Urinary bladder (tissue), 4 donors: ENCODE data around the gene KCNQ1OT1. TPM values are rescaled to one million over a fixed set of nuclear protein-coding genes. Genes with fewer than 3 reads are reported as not detected.

Experiments
- DNase-seq: peaks from one replicate; pipeline ENCODE4 v3.0.0-alpha.2; 2015; ENCODE audit errors: extremely low spot score
- H3K27ac ChIP-seq: one replicate; pipeline ENCODE4 v1.5.1; 2013; ENCODE audit warnings: low read depth, mild to moderate bottlenecking, moderate library complexity
- H3K36me3 ChIP-seq: one replicate; pipeline ENCODE4 v1.6.1; 2013; ENCODE audit warnings: mild to moderate bottlenecking, moderate library complexity; ENCODE audit not compliant: insufficient read depth
- H3K4me1 ChIP-seq: one replicate; pipeline ENCODE4 v1.6.1; 2013; ENCODE audit warnings: mild to moderate bottlenecking, moderate library complexity; ENCODE audit not compliant: insufficient read depth
- H3K4me3 ChIP-seq: one replicate; pipeline ENCODE4 v1.5.1; 2013; ENCODE audit warnings: low read depth, low read length
- WGBS: extraction: QIAGEN DNeasy Blood & Tissue Kit; methylation state at CpG from one replicate; pipeline ENCODE4 v1.1.7; 2013; 5-methylcytosine and 5-hydroxymethylcytosine counted together
- polyA plus RNA-seq: library from polyadenylated mRNA; stranded (reverse); fragments of 200-250 nt; gene quantifications from one replicate; pipeline ENCODE4 v1.2.3, GENCODE V29; 2013
- total RNA-seq: library from RNA; depleted of rRNA; stranded (reverse); fragments of >200 nt; gene quantifications from one replicate; pipeline ENCODE4 v1.2.3, GENCODE V29; 2014
- donor health status: healthy with polysubstance abuse.
- donor health status: healthy.

KCNQ1OT1 gene
- total and polyA plus RNA-seq, 2 donors, result 0.06 to 24.7 TPM

- no peaks in the 10 kb centered on the region for H3K4me1 ChIP-seq
- no peak overlapping the region for H3K27ac ChIP-seq
- H3K4me3 ChIP-seq, result no peak overlapping the region
- H3K36me3 ChIP-seq, result no peaks in the 10 kb centered on the region
- no peak for DNase-seq
- WGBS, result 92% methylated on average over 7 of the region's 7 CpGs
Observed at GRCh38 chr11:2686360-2687222, 13.2 kb downstream of the KCNQ1OT1 start.

GRCh38 chr11:2685566-2686359 lies 14.0 kb downstream of the KCNQ1OT1 start:
- Histone ChIP-seq H3K36me3 (no peaks in the 10 kb centered on the region), H3K4me3 (no peak overlapping the region), H3K27ac (no peak overlapping the region), H3K4me1 (no peaks in the 10 kb centered on the region)
- DNase-seq, result no peak
- WGBS, result 91% methylated on average over 13 of the region's 13 CpGs

GRCh38 chr11:2685051-2685450 lies 14.7 kb downstream of the KCNQ1OT1 start:
- DNase-seq, result no peak
- WGBS, result 81% methylated on average over 6 of the region's 6 CpGs
- Histone ChIP-seq H3K36me3 (no peaks in the 10 kb centered on the region), H3K4me1 (no peaks in the 10 kb centered on the region), H3K4me3 (no peak overlapping the region), H3K27ac (no peak overlapping the region)

GRCh38 chr11:2684581-2684980 lies 15.2 kb downstream of the KCNQ1OT1 start:
- no peak overlapping the region for H3K27ac ChIP-seq
- H3K36me3 ChIP-seq, result no peaks in the 10 kb centered on the region
- no peak for DNase-seq
- H3K4me1 ChIP-seq, result no peaks in the 10 kb centered on the region
- WGBS, result 86% methylated on average over 1 of the region's 1 CpG
- H3K4me3 ChIP-seq, result no peak overlapping the region

- 78% methylated on average over 4 of the region's 4 CpGs for WGBS
Observed at GRCh38 chr11:2683806-2684205, 16.0 kb downstream of the KCNQ1OT1 start.

GRCh38 chr11:2681408-2682145 lies 18.2 kb downstream of the KCNQ1OT1 start:
- no peaks in the 10 kb centered on the region for H3K36me3 ChIP-seq
- 87% methylated on average over 5 of the region's 5 CpGs for WGBS
- H3K27ac ChIP-seq, result no peak overlapping the region
- H3K4me3 ChIP-seq, result no peak overlapping the region
- H3K4me1 ChIP-seq, result no peaks in the 10 kb centered on the region
- DNase-seq, result no peak

More at GRCh38 chr11:2683806-2684205, 16.0 kb downstream of the KCNQ1OT1 start:
- no peaks in the 10 kb centered on the region for H3K4me1 ChIP-seq
- H3K4me3 ChIP-seq, result no peak overlapping the region
- no peak for DNase-seq
- no peaks in the 10 kb centered on the region for H3K36me3 ChIP-seq
- H3K27ac ChIP-seq, result no peak overlapping the region

GRCh38 chr11:2679011-2679676 lies 20.6 kb downstream of the KCNQ1OT1 start:
- Histone ChIP-seq H3K4me1 (no peaks in the 10 kb centered on the region), H3K36me3 (no peaks in the 10 kb centered on the region), H3K4me3 (no peak overlapping the region), H3K27ac (no peak overlapping the region)
- DNase-seq, result no peak
- 92% methylated on average over 2 of the region's 2 CpGs for WGBS

- no peak overlapping the region for H3K27ac ChIP-seq
- no peaks in the 10 kb centered on the region for H3K4me1 ChIP-seq
- H3K36me3 ChIP-seq, result no peaks in the 10 kb centered on the region
- 34% methylated on average over 1 of the region's 1 CpG for WGBS
- H3K4me3 ChIP-seq, result no peak overlapping the region
- DNase-seq, result no peak
Observed at GRCh38 chr11:2678396-2678795, 21.4 kb downstream of the KCNQ1OT1 start.

GRCh38 chr11:2677127-2677526 lies 22.7 kb downstream of the KCNQ1OT1 start:
- H3K4me3 ChIP-seq, result no peak overlapping the region
- H3K36me3 ChIP-seq, result no peaks in the 10 kb centered on the region
- H3K27ac ChIP-seq, result no peak overlapping the region
- 64% methylated on average over 1 of the region's 1 CpG for WGBS
- H3K4me1 ChIP-seq, result no peaks in the 10 kb centered on the region
- no peak for DNase-seq

GRCh38 chr11:2675540-2675939 lies 24.3 kb downstream of the KCNQ1OT1 start:
- Histone ChIP-seq H3K4me3 (no peak overlapping the region), H3K36me3 (no peaks in the 10 kb centered on the region), H3K27ac (no peak overlapping the region), H3K4me1 (no peaks in the 10 kb centered on the region)
- WGBS, result 67% methylated on average over 7 of the region's 7 CpGs
- DNase-seq, result no peak

- WGBS, result 64% methylated on average over 8 of the region's 8 CpGs
- no peaks in the 10 kb centered on the region for H3K4me1 ChIP-seq
- no peaks in the 10 kb centered on the region for H3K36me3 ChIP-seq
- no peak overlapping the region for H3K4me3 ChIP-seq
- DNase-seq, result no peak
- no peak overlapping the region for H3K27ac ChIP-seq
Observed at GRCh38 chr11:2674658-2675131, 25.1 kb downstream of the KCNQ1OT1 start.

GRCh38 chr11:2673871-2674471 lies 25.8 kb downstream of the KCNQ1OT1 start:
- WGBS, result 75% methylated on average over 16 of the region's 16 CpGs
- no peaks in the 10 kb centered on the region for H3K36me3 ChIP-seq
- H3K27ac ChIP-seq, result no peak overlapping the region
- H3K4me3 ChIP-seq, result no peak overlapping the region
- H3K4me1 ChIP-seq, result no peaks in the 10 kb centered on the region
- DNase-seq, result no peak

GRCh38 chr11:2673250-2673610 lies 26.6 kb downstream of the KCNQ1OT1 start:
- no peak overlapping the region for H3K27ac ChIP-seq
- WGBS, result 93% methylated on average over 2 of the region's 2 CpGs
- no peak for DNase-seq
- H3K4me1 ChIP-seq, result no peaks in the 10 kb centered on the region
- H3K36me3 ChIP-seq, result no peaks in the 10 kb centered on the region
- no peak overlapping the region for H3K4me3 ChIP-seq
